ENCODE results near the gene FAR2.

DNA sequence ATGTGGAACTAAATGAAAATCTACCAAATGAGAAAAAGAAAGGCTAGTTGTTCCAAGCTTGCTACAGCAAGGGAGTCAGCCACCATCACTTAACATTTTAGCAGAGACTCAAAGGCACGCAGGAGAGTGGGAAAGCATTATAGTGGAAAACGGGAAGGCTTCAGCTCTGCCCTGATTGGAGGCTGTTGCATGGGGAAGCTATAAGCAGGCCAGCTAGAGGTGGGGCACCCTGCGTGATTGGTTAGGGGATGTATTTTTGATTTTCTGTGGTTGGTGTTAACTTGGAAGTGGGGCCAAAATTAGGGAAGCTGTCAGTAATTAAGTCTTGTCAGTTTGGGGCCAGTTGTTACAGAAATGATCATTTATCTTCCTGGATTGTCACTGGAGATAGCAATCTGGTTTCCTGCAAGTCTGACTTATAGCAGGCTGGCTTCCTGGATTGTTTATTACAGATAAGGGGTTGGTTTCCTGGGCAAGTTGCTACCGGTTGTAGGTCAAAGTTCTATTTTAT, 93.9 kb downstream of the FAR2 start:
- TF ChIP-seq POLR2A (IDR thresholded peaks at IDR 0.05) = no peak
- TF ChIP-seq, protein P1, sequence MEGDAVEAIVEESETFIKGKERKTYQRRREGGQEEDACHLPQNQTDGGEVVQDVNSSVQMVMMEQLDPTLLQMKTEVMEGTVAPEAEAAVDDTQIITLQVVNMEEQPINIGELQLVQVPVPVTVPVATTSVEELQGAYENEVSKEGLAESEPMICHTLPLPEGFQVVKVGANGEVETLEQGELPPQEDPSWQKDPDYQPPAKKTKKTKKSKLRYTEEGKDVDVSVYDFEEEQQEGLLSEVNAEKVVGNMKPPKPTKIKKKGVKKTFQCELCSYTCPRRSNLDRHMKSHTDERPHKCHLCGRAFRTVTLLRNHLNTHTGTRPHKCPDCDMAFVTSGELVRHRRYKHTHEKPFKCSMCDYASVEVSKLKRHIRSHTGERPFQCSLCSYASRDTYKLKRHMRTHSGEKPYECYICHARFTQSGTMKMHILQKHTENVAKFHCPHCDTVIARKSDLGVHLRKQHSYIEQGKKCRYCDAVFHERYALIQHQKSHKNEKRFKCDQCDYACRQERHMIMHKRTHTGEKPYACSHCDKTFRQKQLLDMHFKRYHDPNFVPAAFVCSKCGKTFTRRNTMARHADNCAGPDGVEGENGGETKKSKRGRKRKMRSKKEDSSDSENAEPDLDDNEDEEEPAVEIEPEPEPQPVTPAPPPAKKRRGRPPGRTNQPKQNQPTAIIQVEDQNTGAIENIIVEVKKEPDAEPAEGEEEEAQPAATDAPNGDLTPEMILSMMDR (IDR thresholded peaks at IDR 0.05) = no peak
